GDM1 (cell line): ENCODE data around the gene MTG2.

Experiments used
- DNase-seq: peaks from one replicate; lab custom pipeline; 2025; lab: John Stamatoyannopoulos, UW

MTG2 gene

DNA sequence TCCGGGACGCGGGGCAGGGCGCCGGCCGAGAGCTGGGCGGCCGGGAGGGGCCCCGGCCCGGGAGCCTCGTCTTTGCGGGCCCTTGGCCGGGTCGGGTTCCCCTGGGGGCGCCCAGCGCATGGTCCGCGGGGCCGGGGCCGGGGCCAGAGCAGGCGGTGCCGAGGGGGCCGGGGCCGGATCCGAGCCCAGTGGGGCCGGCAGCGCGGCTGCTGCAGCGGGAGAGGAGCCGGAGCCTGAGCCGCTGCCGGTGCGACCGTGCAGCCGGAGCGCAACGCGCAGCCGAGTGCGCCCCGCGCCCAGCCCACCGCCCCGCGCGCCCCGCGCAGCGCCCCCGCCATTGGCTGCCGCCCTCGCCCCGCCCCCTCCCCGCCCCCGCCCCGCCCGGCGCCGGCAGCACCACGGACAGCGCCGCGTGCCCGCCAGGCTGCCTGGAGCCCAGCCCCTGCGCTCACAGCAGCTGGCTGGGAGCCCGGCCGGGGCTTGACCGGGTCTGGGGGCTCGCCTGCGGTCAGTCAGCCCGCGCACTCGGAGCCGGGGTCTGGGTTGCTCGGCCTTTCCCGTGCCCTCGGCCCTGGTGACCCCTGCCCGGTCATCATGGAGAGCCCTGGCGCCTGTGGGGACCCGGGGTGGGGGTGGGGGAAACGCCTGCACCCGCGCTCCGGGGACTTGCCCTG lies 37.3 kb downstream of the MTG2 start, which contains the start of gene HRH3:
HRH3 (minus strand) TSS at position 287 of the 674 bp plus-strand sequence. CDS start 308 bp downstream, outside the sequence.
- peak; percentile 18 for DNase-seq

DNA sequence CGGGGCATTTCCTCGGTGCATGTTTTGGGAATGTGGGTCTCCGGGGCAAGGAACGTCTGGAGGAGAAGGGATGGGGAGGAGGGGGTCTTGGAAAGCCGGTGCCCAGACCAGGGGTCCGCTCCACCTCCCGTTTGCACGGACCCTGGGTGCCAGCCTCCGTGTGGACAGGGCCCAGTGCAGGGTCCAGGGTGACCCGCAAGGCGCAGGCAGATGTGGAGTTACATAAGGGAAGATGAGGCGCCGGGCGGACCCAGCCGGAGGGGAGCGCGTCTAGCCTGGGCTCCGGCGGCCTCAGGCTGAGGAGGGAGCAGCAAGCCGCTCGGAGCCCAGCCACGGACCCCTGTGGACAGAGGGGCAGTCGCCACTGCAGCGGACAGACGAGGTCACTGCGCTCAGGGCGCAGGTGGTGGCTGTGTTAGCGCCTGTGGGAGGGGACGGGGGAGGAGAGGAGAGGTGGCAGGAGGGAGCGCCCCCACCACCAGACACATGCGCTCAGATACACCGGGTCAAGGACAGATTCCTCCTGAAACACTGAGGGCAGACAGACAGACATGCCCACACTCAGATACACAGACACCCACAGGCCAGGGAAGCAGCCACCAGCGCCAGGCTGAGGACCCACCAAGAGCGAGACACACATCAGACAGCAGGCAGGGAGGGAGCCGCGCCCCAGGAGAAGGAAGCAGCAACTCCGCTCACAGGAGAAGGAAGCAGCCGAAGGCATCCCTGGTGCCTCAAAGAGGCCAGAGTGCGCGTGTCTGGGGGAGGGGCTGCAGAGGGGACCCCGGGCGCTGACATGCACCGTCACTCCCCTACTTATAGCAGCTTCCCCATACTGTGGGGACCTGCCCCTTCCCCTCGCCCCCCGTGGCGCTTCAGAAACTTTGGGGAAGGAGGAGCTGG lies 38.1 kb downstream of the MTG2 start:
- DNase-seq, result no peak

DNA sequence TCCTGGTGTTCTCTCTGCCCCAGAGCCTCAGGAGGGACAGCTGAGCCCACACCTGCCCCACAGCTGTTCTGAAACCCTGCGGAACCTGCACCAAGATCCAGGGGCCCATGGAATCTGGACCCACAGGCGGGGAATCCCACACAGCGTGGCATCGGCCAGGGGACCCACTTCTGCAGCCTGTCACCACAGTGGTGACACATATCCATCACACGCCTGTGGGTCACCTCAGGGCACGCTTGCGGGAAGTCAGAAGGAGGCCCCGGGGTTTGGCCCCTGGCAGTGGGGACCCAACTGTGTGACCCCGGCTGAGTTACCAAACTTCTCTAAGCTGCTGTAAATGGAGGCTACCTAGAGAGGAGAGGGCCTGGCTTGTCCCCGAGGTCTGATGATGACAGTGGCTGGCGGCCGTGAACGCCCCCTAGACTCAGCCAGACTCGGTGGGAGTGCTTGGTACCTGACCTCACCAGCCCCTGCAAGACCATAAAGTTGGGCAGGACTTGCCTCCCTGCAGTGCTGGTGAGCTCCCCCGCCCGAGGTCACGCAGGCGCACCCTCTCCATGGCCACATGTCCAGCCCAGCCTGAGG lies 39.5 kb downstream of the MTG2 start:
- DNase-seq, result no peak

DNA sequence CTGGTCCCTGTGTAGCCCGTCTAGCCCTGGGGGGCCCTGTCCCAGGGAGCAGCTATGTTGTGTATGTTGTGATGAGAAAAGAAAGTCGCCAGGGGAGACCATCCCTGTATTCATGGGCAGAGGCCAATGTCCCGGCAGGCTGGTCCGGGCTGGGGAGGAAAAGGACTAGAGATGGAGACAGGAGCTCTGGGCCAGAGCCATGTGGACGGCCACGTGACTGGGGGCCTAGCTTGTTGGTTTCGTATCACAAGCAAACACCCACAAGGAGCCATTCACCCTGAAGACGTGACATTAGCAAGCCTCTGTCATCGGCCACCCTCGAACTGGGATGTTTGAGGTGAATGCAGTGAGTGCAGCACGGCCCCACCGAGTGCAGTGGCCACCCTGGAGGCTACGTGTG lies 40.1 kb downstream of the MTG2 start:
- DNase-seq, result no peak

DNA sequence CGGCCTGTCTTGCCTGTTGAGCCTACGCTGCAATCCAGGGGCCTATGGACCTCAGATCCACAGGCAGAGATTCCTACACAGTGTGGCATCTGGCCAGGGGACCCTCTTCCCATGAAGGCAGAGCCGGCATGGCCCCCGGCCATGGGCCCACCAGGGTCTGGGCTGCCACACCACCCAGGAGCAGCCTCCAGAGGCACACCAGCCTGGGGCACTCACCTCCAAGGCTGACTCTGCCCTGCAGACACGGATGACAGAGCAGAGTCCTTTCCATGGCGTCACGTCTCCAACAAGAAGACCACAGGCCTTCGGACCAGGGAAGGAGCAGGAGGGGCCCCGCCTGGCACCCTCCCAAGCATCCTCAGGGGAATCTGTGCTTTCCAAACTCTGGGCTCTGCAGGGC lies 40.7 kb downstream of the MTG2 start:
- no peak for DNase-seq

DNA sequence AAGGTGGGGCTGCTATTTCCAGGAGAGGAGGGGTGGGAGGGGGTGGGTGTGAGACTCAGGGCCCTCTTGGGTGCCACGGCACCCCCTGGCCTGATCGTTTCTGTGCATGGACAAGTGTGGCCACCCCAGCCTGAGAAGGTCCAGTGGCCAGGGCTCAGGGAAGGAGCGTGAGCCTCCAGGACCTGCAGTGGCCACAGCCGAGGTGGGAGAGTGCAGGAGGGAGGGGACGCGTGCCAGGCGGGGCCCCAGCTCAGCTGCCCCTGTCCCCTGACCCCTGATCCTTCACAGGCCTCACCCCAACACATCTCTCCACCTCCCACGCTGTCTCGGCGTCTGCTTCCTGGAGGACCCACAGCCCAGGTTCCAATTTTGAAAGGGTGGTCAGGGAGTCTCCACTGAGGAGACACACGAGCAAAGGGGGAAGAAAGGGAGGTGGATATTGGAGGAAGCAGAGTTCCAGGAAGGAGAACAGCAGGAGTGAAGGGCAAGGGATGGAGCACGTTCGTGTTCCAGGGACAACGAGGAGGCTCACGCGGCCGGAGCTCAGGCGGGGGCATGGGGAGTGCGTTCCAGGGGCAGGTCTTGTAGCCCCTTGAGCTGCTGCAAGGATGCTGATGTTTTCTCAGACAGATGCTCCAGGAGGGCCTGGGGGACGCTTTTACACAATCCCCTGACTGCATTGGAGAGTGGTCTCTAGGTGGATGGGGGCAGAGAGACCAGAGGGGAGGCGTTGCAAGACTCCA lies 41.5 kb downstream of the MTG2 start:
- DNase-seq, result no peak

DNA sequence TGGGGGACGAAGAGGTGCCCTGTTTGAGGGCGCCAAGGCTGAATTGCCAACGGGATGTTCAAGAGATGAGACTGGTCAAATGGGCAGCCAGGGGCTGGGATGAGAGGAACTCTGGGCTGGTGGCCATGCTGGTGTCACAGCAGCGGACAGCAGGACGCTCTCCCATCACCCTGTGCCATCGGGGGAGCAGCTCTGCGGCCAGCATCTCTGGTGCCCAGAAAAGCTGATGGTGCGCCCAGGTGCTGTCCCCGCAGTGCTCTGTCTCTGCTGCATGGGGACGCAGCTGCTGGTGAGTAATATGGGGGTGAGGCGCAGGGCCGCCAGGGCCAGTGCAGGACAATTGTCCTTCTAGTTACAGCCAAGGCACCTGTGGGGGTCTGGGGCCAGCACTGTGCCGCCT lies 42.2 kb downstream of the MTG2 start:
- DNase-seq, result no peak

DNA sequence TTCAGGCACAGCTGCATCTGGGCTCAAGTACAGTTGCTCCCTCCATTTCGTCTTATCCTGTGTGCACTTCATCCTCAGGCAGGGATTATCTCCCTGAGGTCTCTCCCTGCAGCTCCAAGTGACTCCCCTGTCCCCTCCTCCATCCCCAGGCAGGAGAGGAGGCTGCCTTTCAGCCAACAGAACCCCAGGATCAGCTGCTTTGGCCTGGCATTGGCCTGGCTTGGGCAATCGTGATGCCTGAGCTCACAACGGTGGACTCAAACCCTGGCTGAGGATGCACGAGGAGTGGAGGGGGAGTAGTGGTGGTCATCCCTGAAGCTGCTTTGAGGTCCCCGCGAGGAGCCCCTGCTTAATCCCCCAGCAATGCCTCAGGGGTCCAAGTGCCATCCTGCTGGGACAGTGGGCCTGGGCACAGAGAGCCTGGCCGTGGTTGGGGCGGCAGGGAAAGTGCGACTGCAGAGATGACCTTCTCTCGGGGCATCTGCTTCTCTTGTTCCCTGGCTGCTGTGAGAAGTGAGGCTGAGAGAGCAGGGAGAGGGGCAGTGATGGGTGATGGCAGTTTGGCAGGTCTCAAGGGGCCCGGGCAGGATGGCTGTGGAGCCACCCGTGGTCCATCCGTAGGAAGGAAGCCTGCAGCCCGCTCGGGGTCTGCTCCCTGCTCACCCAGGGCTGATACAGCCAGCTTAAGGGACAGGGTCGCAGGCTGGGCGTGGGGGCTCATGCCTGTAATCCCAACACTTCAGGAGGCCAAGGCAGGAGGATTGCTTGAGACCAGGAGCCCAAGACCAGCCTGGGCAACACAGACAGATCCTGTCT lies 43.2 kb downstream of the MTG2 start:
- DNase-seq, result no peak

DNA sequence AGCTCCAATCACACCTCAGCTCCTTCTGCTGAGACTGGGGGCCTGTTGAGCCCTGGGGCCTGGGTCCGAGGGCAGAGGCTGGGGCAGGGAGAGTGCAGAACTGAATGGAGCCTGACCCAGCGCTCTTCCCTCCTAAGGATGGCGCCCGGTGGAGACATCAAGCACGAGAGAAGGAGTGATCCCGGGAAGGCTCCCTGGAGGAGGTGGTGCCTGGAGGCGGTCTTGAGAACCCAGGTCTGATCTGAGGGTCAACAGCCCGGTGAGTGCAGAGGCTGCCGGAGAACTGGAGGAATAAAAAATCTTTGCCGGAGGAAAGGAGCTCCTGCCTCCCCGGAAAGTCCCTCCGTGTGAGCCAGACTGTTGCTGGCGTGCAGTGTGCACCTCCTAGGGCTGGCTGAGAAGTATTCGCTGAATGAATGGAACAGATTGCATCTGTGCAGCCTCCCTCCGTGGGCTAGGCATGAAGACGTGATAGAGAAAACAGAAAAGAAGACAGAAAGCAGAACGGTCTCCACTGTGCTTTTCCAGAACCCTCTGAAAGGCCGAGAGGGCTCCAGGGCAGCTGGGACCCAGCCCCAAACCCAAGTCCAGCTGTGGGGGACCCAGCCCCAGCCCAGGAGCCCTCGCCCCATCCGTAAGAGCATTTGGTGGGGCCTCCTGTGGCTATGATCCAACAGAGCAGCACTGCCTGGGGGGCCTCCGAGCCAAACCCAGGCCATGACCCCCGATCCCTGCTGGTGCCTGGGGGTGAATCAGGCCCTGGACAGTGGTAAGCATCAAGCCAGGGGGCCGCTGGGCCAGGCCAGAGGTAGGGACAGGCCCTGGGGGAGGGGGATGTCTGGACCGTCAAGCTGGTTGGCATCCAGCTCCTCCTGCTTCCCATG lies 44.1 kb downstream of the MTG2 start:
- no peak for DNase-seq

DNA sequence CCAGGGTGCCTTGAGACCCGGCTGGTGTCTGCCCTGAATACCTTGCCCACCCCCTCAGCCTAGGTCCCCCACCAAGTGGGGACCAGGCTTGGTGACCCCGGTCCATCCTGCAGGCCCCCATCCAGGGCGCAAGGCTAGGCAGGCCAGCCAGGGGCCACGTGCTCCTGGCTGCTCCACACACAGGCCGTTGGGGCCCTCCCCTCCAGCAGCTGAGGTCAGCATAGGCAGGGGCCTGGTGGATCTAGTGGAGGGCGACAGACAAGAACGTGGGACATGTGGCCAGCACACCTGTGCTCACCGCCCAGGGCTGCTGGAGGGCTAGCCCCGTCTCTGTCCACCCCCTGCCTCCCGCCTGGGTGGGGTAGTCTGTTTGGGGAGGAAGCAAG lies 44.8 kb downstream of the MTG2 start:
- no peak for DNase-seq

DNA sequence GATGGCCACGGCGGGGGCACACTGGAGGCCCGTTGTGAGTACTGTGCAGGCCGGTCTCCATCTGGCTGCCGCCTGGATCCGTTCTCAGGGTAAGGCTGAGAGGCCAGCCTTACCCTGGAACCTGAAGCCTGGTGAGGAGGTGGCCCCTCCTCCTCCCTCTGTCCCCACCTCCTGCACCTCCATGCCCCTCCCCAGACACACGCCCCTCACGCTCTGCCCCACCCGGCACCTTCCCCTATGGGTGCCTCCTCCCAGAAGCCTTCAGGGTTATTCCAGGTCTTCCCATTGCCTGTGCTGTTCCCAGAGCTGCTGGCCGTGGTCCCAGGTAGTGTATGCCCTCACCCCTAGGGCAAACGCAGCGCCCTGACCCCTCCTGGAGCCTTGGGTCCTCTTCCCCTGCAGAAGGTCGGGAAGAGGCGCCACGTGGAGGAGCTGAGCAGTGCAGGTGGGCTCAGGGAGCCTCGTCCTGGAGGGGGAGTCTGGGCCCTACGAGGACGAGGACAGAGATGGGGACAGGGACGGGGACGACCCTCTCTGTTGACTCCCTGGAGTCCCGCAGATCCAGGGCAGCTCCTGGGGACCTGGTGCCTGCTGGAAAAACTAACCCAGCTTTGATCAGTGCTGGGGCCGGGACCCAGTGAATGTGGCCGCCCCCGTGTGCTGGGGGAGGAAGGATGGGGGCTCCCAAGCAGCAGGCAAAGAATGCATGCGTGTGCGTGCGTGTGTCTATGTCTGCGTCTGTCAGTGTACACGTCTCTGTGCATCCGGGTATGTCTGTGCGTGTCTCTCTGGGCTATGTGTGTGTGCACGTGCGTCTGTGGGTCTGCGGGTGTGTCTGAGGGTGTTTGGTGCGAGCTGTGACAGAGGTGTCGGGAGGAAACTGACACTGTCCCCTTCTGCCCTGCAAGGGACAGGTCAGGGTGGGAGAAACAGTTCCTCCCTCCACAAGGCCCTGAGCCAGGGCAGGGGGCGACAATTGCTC lies 45.4 kb downstream of the MTG2 start:
- DNase-seq, result no peak

DNA sequence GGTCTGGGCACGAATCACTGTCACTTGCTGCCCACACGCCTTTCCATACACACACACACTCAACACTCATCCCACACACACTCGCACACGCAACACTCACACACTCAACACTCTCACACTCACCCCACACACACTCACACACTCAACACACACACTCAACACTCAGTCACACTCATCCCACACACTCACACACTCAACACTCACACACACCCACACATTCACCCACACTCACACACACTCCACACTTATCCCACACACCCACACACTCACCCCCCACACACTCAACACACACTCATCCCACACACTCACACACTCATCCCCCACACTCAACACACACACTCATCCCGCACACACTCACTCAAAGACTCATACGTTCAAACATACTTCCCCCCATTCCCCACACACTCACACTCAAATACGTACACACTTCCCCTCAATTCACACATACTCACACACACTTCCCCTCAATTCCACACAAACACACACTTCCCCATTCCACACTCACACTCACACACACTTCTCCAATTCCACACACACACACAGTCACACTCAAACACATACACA lies 46.2 kb downstream of the MTG2 start:
- no peak for DNase-seq

DNA sequence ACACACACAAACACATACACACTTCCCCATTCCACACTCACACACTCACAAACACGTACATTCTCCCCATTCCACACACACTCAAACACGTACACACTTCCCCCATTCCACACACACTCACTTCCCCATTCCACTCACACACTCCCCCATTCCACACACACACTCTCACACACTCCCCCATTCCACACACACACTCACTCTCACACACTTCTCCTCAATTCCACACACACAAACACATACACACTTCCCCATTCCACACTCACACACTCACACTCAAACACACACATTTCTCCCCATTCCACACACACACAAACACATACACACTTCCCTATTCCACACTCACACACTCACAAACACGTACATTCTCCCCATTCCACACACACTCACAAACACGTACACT lies 46.8 kb downstream of the MTG2 start:
- DNase-seq, result no peak

DNA sequence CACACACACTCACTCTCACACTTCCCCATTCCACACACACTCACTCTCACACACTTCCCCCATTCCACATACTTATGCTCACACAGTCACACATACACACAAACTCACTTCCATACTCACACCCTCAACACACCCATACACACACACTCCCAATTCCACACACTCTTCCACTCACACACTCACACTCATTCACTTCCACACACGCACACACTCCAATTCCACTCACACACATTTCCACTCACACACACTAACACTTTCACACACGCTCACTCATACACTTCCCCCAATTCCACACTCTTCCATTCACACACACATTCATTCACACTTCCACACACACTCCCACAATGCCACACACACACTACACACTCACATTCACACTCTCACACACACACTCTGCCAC lies 47.4 kb downstream of the MTG2 start:
- DNase-seq, result no peak

DNA sequence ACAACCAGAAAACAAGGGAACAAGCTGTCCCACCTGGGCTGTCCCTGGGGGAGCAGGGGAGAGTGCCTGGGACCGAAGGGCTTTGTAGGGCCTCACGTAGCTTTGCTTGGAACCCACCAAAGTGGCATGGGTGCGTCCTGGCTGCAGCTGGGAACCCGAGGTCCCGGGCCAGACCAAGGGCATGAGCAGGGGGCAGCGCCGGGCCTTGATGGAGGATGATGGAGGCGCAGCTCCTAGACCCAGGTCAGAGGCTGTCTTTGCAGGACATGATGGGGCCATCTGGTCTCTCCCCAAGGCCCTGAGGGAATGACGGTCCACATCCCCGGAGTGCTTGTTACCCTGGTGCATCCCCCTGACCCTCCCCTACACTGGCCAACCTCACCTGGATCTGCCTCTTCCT lies 47.9 kb downstream of the MTG2 start:
- DNase-seq, result no peak

DNA sequence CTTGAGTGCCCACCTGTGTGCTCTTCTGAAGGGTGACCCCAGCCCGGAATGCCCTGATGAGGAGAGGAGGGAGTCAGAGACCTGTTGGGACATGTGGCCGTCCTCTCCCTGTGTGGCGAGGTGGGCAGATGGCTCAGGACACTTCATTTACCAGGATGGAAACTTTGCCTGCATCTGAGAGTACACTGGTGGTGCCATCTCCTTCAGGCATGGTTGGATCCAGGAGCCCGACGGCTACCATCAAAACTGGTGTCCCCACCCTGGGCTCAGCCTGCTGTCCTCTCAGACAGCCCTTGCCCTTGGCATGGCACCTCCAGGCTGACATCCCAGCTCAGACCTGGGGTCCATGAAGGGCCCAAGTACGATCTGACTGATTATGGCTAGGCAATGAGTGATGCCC lies 48.5 kb downstream of the MTG2 start:
- no peak for DNase-seq

DNA sequence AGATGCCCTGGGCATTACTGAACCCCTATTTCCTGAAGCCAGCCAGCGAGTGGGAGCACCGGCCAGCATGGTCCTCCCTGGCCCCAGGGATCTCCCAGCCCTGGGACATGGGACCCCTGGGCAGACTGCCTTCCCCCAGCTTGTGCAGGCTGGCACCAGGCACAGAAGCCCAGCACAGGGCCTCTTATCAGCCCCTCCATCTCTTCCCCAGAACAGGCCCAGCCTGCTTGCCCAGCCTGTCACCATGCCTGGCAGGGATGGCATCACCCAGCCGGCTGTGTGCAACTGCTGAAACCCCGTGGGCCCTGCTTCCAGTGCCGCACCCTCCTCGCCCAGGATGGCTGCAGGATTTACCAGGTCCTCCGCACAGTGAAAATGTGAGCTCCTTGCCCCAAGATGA lies 49.4 kb downstream of the MTG2 start:
- no peak for DNase-seq

DNA sequence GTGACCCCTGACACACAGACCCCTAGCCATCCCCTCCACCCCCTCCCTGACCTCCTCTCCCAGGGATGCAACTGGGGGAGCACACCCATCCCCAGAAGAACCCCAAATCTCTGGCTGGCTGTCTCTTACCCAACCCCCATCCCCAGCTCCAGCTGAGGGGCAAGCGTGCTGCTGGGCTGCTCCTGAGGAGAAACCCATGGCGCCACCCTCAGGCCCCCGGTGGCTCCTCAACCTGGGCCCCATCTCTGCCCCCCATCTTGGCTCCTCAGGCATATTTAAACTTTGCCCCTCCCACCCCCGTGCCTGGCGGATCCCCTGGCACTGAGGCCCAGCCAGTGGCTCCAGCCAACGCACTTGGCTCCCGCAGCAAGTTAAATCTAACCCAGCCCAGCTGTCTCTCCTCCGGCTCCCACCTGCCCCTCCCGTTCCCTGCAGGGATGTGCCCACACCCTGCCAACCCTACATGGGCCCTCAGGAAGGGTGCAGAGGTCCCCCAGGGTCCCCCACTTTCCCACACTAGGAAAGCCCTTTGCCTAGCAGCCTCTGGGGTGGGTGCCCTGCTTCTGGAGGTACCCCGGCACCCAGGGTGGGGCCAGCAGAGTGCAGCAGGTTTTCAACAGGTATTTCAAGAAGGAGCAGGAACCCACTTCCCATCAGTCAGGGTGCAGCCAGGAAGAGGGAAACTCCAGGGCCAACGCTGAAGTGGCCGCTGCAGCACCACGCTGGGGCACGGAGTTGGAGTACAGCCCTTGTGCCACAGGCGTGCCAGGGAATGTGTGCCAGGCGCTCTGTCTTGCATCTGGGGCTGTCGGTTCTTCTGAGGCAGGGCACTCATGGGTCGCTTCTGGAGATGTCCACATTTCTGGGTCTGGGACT lies 50.2 kb downstream of the MTG2 start:
- DNase-seq, result no peak
